GM19324 (cell line): Measurements from ENCODE around the gene ABTB2.

ENCODE experiments used
- ATAC-seq: cut with Tn5 transposase; IDR thresholded peaks from one replicate; pipeline ENCODE4 v1.9.1; 2021; ENCODE audit warnings: mild to moderate bottlenecking, moderate library complexity; ENCODE audit not compliant: unreplicated experiment, low FRiP score

Gene ABTB2

GRCh38 chr11:34160049-34160721 is 197.6 kb downstream of the ABTB2 start:
- no peak for ATAC-seq

- ATAC-seq, result no peak
Observed at GRCh38 chr11:34158661-34159060, 199.1 kb downstream of the ABTB2 start.

GRCh38 chr11:34157163-34157562 is 200.6 kb downstream of the ABTB2 start:
- ATAC-seq, result no peak

- no peak for ATAC-seq
Observed at GRCh38 chr11:34155757-34156062, 202.1 kb downstream of the ABTB2 start.

- no peak for ATAC-seq
Observed at GRCh38 chr11:34155057-34155756, 202.6 kb downstream of the ABTB2 start.

GRCh38 chr11:34154059-34154875 is 203.5 kb downstream of the ABTB2 start:
- ATAC-seq, result no peak

GRCh38 chr11:34151916-34152845 is 205.6 kb downstream of the ABTB2 start:
- ATAC-seq, result no peak

- ATAC-seq, result no peak
Observed at GRCh38 chr11:34151166-34151565, 206.6 kb downstream of the ABTB2 start.

- no peak for ATAC-seq
Observed at GRCh38 chr11:34150494-34151151, 207.2 kb downstream of the ABTB2 start.

- ATAC-seq, result no peak
Observed at GRCh38 chr11:34149786-34150185, 208.0 kb downstream of the ABTB2 start.

- no peak for ATAC-seq
Observed at GRCh38 chr11:34149274-34149673, 208.5 kb downstream of the ABTB2 start.

GRCh38 chr11:34148504-34149165 is 209.2 kb downstream of the ABTB2 start:
- ATAC-seq, result no peak

- no peak for ATAC-seq
Observed at GRCh38 chr11:34147581-34147980, 210.2 kb downstream of the ABTB2 start.

- no peak for ATAC-seq
Observed at GRCh38 chr11:34146866-34147265, 210.9 kb downstream of the ABTB2 start.

- ATAC-seq, result no peak
Observed at GRCh38 chr11:34146411-34146810, 211.4 kb downstream of the ABTB2 start.

- no peak for ATAC-seq
Observed at GRCh38 chr11:34145847-34146381, 211.9 kb downstream of the ABTB2 start.

GRCh38 chr11:34145073-34145472 is 212.7 kb downstream of the ABTB2 start:
- no peak for ATAC-seq

GRCh38 chr11:34143048-34143447 is 214.8 kb downstream of the ABTB2 start:
- ATAC-seq, result no peak

- ATAC-seq, result no peak
Observed at GRCh38 chr11:34140149-34140548, 217.7 kb downstream of the ABTB2 start.
